ENCODE data around the gene TJP2.

- no peak for TF ChIP-seq CTCF (IDR thresholded peaks at IDR 0.05)
- no peak for TF ChIP-seq POLR2A (IDR thresholded peaks at IDR 0.05)
Observed at GRCh38 chr9:69198521-69199220, 24.6 kb downstream of the TJP2 start.

All from lower leg skin (tissue), 3 donors.